Measurements from ENCODE around the gene MYLK.

DNA sequence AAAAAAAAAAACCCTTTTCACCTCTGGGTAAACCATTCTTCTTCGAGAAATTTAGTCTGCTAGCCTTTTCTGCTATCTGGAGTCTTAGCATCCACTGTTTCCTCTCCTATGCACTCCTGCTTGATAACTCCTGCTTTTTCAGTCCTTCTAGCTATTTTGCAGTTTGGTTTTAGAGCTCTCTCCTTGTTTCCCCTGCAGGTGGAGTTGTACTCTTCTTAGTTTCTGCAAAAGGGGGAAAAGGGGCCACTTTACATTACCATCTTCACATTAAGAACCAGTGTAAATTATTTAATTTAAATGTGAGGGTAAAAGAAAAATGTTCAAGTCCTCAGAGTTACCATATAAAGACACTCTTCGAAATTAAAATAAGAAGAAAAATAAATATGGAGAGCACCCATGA lies 23.6 kb upstream of the MYLK start:
- TF ChIP-seq CTCF (IDR thresholded peaks at IDR 0.05): no peak
- TF ChIP-seq POLR2A (IDR thresholded peaks at IDR 0.05): no peak
